ENCODE results near the gene SFXN3. TPM values are rescaled to one million over a fixed set of nuclear protein-coding genes. Genes with fewer than 3 reads are reported as not detected.

The SFXN3 gene
- total RNA-seq, 1 experiment from 2014 or later: 5.6 TPM

DNA sequence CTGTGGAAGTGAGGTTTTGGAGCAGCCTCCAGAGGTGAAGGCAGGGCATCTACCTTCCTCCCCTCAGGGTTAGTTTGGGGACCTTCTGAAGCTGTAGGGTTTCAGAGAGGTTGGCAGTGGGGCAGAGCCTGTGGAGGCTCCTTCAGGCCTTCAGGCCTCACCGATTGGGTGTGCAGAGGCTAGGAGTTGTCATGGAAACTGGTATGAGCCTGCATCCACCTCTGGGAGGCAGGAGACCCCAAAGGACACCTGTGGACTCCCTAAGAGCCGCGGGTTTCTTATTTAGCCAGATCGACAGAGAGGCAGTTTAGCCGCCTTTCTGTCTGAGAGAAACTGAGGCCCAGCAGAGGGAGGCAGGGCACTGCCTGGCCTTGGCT lies 29.4 kb upstream of the SFXN3 start:
- H3K9me3 Mint-ChIP-seq: no peaks in the 10 kb centered on the region
- peaks cover 13% of the 10 kb centered on the region for H3K36me3 Mint-ChIP-seq
- DNase-seq (ENCODE audit: low spot score): no peak
- no peak for TF ChIP-seq AFF4 (CRISPR knock-in tag; IDR thresholded peaks at IDR 0.05; ENCODE audit: borderline replicate concordance)
- TF ChIP-seq ZNF423 (CRISPR knock-in tag; IDR thresholded peaks at IDR 0.05): no peak
- TF ChIP-seq MXD4 (CRISPR knock-in tag; IDR thresholded peaks at IDR 0.05; ENCODE audit: borderline replicate concordance): no peak
- no peak for ATAC-seq
- no peak overlapping the region for H3K27ac Mint-ChIP-seq
- ChIA-PET CTCF (interaction anchor here (1.1 to 13.4 kb wide), 3 partner anchors 8 to 40 kb away, joined by 4 to 277 read pairs (median 273); no protein-coding TSS in a partner anchor), POLR2A (no interaction called here)
- peaks cover 18% of the 10 kb centered on the region for H3K4me1 Mint-ChIP-seq
- no peak overlapping the region for H3K4me3 Mint-ChIP-seq
- no peaks in the 10 kb centered on the region for H3K27me3 Mint-ChIP-seq (ENCODE audit: low read depth)

DNA sequence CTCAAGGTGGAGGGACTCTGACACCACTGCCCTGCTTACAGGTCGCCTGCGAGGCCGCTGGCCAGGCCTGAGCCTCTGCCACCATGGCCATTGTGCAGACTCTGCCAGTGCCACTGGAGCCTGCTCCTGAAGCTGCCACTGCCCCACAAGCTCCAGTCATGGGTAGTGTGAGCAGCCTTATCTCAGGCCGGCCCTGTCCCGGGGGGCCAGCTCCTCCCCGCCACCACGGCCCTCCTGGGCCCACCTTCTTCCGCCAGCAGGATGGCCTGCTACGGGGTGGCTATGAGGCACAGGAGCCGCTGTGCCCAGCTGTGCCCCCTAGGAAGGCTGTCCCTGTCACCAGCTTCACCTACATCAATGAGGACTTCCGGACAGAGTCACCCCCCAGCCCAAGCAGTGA lies 28.6 kb upstream of the SFXN3 start:
- Mint-ChIP-seq H3K27ac (no peak overlapping the region), H3K27me3 (ENCODE audit: low read depth) (no peaks in the 10 kb centered on the region), H3K4me1 (peaks cover 16% of the 10 kb centered on the region), H3K9me3 (no peaks in the 10 kb centered on the region), H3K36me3 (peaks cover 13% of the 10 kb centered on the region), H3K4me3 (no peak overlapping the region)
- POLR2A ChIA-PET: no interaction called here
- TF ChIP-seq IRF2 (CRISPR knock-in tag; IDR thresholded peaks at IDR 0.05; ENCODE audit: borderline replicate concordance, low read depth): no peak
- no peak for TF ChIP-seq ATF1 (CRISPR knock-in tag; IDR thresholded peaks at IDR 0.05)
- no peak for TF ChIP-seq OVOL2 (CRISPR knock-in tag; IDR thresholded peaks at IDR 0.05; ENCODE audit: borderline replicate concordance)
- TF ChIP-seq NR3C1 (CRISPR knock-in tag; conservative IDR thresholded peaks at IDR 0.05; ENCODE audit: low read depth): no peak
- TF ChIP-seq ZNF416 (CRISPR knock-in tag; IDR thresholded peaks at IDR 0.05): no peak
- no peak for TF ChIP-seq AFF4 (CRISPR knock-in tag; IDR thresholded peaks at IDR 0.05; ENCODE audit: borderline replicate concordance)
- TF ChIP-seq, protein P1, sequence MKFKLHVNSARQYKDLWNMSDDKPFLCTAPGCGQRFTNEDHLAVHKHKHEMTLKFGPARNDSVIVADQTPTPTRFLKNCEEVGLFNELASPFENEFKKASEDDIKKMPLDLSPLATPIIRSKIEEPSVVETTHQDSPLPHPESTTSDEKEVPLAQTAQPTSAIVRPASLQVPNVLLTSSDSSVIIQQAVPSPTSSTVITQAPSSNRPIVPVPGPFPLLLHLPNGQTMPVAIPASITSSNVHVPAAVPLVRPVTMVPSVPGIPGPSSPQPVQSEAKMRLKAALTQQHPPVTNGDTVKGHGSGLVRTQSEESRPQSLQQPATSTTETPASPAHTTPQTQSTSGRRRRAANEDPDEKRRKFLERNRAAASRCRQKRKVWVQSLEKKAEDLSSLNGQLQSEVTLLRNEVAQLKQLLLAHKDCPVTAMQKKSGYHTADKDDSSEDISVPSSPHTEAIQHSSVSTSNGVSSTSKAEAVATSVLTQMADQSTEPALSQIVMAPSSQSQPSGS (CRISPR knock-in tag; IDR thresholded peaks at IDR 0.05; ENCODE audit: borderline replicate concordance, low read depth): no peak
- TF ChIP-seq ZBTB21 (CRISPR knock-in tag; IDR thresholded peaks at IDR 0.05; ENCODE audit: borderline replicate concordance): no peak
- no peak for TF ChIP-seq MYBL2 (CRISPR knock-in tag; IDR thresholded peaks at IDR 0.05)
- TF ChIP-seq EMX1 (CRISPR knock-in tag; IDR thresholded peaks at IDR 0.05): no peak
- TF ChIP-seq ZNF232 (CRISPR knock-in tag; IDR thresholded peaks at IDR 0.05): no peak
- TF ChIP-seq TP53 (CRISPR knock-in tag; IDR thresholded peaks at IDR 0.05): no peak
- TF ChIP-seq, protein P2, sequence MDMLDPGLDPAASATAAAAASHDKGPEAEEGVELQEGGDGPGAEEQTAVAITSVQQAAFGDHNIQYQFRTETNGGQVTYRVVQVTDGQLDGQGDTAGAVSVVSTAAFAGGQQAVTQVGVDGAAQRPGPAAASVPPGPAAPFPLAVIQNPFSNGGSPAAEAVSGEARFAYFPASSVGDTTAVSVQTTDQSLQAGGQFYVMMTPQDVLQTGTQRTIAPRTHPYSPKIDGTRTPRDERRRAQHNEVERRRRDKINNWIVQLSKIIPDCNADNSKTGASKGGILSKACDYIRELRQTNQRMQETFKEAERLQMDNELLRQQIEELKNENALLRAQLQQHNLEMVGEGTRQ (CRISPR knock-in tag; IDR thresholded peaks at IDR 0.05): no peak
- TF ChIP-seq ZBTB43 (CRISPR knock-in tag; IDR thresholded peaks at IDR 0.05): no peak
- no peak for TF ChIP-seq ZNF423 (CRISPR knock-in tag; IDR thresholded peaks at IDR 0.05)
- no peak for TF ChIP-seq ESRRA (CRISPR knock-in tag; IDR thresholded peaks at IDR 0.05; ENCODE audit: borderline replicate concordance)
- no peak for TF ChIP-seq RELA (CRISPR knock-in tag; IDR thresholded peaks at IDR 0.05; ENCODE audit: borderline replicate concordance)
- CTCF ChIA-PET: interaction anchor here (1.1 to 13.4 kb wide), 3 partner anchors 7 to 33 kb away, joined by 3 to 277 read pairs (median 273); partner anchors contain the start of gene SEMA4G
- DNase-seq (ENCODE audit: low spot score) (no peak), ATAC-seq (no peak)

Measured in WTC11 (cell line).